HPDE6-E6E7 (cell line): ENCODE results near the gene GRB7.

ENCODE experiments used
- DNase-seq: peaks from one replicate; pipeline ENCODE4 v3.0.0; 2011; ENCODE audit warnings: missing footprints; ENCODE audit errors: extremely low spot score

The GRB7 gene

DNA sequence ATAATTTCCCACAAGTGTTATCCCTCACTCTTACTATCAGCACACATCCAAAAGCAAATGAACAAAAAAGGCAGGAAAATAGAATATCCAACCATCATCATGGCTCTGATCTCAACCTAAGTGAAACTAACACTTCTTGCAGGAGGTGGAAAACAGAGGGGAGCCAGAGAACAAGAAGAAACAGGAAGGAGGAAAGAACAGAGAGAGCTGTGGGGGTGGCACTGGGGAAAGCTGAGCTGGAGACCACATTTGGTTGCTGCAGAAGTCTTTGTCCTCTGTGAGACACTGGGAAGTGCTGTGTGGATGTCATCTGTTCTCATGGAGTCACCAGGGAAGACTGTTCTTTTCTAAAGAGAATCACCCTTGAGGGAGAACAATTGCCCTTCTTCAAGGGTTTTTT is 34.7 kb downstream of the GRB7 start:
- DNase-seq: no peak

DNA sequence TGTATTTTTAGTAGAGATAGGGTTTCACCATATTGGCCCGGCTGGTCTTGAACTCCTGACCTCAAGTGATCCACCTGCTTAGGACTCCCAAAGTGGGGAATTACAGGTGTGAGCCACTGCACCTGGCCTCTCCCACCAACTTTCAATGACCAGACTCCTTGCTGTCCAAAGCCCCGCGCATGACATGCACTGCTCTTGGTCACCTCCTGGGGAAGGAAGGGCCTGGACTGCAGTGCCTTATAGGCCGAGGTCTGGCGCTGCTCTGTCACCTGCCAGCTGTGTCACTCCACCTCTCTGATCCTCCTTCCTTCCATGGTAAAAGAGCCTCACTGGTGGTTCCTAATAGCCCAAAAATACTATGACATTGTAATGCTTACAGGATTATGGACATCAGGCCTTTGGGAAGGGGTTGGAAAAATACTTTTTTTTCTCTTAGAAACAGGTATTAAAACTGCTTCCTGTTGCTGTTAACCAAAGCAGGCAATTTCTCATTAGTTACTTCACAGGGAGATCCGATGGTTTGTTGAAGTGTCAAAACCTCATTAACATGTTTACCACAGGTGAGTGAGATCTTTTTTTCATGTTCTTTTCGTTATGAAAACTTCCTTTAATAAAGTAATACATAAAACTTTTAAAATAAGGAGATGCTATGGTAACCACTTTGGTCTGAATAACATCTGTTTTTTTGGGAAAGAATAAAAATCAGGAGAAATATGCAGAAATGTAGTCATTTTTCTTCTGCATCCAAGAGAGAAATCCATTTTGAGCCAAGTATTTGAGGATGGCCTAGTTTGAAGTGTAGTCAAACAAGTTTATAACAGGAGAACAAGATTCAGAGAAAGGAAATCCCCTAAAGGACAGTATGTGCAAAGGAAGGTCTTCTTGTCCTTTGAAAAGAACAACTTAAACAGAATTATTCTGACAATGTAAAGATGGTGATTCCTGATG is 35.5 kb downstream of the GRB7 start:
- no peak for DNase-seq

DNA sequence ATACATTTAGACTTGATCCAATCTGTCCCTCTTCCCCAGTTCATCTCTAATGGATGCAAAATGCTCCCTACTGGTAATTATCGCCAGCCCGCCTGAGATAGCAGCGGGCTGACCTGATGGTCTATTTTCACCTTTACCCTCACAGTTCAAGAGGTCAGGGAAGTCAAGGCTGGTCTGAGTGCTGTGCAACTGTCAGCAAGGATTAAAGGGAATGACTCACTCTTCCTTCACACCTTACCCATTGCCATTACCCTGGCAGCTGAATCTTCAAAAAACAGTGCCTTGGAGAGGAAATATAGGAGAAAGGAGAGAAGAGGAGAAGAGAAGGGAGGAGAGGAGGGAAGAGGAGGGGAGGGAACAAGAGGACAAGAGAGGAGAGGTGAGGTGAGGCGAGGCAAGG is 36.3 kb downstream of the GRB7 start:
- DNase-seq: no peak

DNA sequence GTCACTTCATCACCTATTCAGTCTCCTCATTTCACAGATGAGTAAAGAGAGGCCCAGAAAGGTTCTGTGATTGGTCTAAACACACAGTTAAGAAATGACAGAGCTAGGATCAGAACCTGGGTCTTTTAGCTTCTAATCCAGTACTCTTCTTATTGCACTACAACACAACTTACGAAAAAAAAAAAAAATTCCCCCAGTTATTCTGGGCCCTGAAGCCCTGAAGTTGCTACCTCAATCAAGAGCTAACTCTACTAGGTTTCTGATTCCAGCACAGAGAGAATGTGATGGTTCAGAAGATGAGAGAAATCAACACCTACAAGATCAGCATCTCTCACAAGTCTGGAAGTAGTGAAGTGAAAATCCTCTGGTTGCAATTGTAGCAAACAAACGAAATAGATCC is 37.3 kb downstream of the GRB7 start:
- no peak for DNase-seq

DNA sequence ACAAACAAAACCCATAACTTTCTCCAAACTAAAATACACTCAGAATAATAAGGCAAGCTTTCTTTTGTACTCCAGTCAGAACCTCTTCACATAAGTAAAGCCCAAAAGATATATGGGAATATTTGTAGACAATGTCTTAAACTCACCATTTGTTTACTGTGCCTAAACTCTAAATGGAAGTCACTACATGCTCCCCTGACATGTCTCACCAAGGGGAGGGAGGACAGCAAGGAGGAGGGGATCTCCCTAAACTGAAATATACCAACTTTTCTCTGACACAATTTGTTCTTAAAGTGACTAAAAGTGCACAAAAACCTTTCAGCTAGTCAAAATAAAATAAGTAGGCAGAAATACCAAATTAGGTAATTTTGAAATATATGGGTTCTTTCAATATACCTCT is 38.5 kb downstream of the GRB7 start:
- DNase-seq: no peak

DNA sequence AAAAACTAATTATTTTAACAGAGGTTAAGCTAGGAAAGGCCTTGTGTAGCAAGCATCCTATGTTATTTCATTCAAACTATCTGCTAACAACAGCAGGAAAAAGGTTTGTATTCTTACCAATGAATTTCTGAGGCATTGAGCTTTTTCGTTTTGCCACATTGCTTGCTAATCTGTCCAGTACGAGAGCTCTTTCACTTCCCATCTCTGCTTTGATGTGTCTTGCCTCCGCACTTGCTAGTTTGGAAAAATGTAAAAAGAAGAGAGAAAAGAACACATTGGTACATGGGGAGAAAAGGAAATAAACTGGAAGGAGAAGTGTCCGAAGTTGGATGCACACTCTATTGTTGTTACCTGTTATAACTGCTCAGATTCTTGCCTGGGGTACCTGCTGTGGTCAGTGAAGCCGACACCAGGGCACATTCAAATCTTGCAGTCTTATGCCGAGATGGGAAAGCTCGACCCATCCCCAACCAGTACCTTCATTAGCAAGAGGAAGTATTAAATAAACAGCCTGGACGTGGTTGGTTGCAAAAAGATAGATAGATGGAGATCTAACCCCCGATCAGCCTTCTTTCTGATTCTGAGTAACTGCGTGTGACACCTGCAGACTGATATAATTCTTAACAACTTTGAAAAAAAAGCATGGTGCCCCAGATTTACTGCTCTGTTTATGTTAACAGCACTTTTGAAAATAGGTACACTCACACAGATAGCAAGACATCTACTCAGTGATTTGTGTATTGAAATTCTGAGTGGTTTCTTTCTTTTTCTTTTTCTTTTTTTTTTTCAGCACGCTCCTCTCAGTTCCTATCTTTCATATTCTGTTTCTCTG is 40.0 kb downstream of the GRB7 start:
- no peak for DNase-seq

DNA sequence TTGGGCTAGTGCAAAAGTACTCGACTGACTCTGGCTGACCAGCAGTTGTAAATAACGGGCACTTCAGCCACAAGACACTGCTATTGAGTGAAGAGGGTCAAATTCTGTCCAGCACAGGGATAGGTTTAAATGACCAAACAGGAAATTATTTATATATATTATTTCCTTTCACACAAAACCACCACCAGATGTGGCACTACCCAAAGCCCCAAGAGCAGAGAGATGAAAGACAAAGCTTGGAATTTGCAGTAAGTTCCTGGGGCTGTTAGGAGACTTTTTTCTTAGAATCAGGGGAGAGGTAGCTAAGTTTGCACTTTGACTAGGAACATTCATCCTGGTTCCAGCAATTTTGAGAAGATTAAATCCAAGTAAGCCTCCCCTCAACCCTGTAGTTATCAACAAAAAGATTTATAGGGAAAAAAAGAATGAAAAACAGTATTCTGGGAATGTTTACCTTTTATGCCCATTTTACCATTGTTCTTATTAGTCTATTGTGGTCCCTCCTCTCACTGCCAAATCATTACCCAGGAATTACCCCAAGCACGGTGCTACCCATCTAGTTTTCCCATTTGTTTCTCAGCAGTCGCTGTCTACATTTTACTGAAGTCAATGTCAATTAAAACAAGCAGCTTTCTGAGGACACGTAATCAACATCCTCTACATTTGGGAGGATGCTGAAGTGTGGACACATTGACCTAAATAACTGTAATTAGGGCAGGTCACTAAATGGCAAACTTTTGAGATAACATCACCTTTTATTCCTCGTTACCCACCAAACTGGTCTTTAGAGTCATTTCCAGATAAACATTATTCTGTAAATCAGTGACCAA is 43.5 kb downstream of the GRB7 start:
- DNase-seq: no peak

DNA sequence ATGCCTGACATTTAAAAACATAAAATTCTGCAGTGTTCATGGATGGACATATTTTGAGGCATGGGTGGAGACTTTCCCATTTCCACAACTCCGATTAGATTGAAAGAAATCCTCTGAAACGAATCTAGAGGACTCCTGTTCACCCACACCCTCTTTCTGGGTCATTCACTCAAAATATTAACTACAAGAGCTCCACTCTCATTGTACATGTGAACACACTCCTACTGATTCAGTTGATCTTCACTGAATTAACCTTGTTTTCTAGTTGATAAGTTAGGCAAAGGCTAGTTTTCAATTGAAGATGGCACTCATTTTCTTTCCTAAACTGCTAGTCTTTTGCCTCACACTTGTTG is 44.1 kb downstream of the GRB7 start:
- no peak for DNase-seq

DNA sequence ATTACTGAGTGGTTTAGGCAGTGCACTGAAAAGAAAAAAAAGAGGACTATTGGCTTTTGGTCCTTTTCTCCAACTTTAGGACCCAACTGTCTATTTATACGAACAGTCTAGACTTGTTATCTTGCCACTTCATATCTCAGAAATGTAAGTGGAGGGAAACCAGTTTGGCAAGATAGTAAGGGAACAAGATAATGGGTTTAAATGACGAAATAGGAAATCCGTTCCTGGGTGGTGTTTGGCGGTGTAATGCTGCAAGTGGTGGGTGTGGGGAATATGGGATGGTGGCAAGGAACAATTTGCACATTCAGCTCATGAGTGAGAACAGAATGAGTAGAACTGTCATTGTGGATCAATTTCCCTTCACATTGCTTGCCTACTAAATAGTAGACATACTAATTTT is 44.7 kb downstream of the GRB7 start:
- DNase-seq: peak; percentile 79

DNA sequence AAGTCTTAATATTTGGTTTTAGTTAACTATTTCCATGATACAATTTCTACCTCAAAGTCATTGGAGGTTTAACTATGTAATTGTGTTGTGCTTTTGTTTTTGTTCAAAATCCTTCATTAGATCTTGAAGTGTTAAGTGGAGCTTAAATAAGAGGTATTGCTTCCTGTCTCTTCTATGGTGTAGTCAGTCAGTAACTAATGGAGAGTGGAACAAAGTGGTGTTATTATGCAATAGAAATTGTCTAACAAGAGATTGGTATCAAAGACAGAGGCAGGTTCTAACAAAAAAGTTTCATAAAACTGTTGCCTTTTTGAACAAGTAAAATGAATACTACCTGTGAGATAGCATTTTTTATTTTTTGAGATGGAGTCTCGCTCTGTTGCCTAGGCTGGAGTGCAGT is 45.2 kb downstream of the GRB7 start:
- DNase-seq: no peak

DNA sequence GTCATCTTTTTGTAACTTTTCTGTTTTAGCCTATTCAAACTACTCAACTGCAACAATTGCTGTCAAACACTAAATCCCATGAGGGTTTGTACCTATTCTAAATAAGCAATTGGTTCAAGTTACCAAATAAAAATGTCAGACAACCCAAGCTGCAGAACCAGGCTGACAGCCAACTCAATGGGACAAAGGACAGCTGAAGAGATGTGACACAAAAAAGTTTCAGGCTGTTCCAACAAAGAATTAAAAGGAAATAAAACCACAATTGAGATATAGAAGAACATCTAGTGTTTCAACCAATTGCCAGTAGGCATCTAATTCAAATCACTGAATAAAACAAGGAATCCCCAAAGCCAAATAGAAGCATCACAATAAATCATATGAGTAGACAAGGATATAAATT is 49.3 kb downstream of the GRB7 start:
- DNase-seq: no peak

DNA sequence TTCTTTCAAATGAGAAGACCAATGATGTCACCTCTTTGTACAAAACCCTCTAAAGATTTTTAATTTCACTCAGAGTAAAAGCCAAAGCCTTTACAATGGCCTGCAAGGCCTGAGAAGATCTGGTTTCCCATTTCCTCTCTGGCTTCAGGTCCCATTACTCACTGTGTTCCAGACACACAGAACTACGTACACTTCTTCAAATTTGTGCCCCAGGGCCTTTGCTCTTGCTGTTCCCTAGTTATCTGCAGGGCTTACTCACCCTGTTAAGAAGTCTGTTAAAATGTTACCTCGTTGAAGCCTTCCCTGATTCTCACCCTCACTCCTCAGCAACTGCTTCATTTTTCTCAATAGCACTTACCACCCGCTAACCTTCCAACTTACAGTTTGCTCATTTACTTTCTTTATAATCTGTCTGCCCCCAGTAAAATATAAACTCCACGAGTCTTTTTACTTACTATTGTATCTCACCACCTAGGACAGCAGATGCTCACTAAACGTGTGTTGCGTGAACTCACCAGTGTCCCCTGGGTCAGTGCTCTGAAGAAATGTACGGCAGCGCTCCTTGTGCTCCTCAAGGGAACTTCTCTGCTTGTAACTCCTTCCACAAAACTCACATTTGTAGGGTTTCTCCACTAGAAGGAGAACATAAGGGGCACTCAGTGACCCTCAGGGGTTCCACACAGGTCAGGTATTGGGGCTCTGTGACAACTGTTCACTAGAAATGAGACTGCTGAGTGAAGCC is 50.2 kb downstream of the GRB7 start:
- DNase-seq: no peak

DNA sequence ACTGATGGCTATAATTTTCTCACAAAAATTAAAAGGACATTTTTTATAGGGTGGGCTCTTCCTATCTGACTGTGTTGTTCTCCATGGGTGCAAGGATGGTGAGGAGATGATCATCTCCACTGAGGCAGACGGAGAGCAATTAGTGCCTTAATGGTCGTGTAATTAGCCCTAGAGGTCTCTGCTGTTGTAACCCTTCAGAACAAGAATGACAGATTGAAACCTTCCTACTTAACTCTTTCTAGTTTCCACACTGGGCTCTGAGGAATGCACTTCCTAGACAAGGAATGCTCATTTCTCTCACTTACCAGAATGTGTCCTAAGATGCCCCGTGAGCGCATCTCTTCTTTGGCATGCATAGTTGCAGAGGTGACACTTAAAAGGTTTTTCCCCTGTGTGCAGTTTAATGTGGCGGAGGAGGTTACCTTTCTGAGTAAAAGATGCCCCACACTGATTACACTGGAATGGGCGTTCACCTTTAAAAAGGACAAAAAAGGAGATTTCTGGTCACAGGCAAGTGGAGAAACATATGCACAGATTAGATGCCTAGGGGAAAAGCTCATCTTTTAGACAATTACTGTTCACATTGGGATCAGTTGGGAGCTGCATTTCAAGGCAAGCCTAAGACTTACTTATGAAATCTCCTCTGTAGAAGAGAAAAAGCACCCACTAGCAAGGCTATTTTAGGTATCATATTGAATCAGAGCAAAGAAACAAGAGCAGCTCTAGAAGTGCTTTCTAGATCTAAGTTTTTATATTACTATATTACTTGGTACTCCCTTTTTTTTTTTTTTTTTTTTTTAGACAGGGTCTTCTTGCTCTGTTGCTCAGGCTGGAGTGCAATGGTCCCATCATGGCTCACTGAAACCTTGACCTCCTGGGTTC is 53.6 kb downstream of the GRB7 start:
- no peak for DNase-seq

DNA sequence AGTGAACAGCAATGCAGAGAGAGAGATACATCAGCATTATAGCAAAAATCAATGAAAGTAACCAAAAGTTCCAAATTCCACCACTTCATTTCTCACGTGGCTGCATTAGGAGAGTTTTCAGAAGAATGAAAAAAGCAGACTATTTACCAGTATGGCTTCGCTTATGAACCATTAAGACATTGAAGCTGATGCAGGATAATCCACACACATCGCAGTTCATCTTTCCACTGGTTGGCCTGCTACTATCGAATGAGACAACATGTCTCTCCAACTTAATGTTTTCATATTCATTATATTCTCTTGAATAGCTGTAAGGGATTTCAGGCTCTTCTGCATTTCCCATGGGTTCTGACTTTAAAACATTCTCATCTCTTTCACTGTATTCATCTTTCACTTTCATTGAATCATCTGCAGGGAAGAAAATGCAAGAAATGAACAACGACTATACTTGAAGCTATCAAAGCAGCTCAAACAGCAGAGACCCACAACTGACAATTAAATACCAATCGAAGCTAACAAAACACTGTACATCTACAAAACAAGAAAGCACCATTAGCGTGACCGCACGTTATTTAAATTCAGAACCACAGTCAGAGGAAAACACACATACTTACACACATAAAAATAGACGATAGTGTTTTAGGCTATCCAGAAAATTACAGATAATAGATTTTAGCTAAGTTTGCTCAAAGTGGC is 54.9 kb downstream of the GRB7 start:
- DNase-seq: no peak

DNA sequence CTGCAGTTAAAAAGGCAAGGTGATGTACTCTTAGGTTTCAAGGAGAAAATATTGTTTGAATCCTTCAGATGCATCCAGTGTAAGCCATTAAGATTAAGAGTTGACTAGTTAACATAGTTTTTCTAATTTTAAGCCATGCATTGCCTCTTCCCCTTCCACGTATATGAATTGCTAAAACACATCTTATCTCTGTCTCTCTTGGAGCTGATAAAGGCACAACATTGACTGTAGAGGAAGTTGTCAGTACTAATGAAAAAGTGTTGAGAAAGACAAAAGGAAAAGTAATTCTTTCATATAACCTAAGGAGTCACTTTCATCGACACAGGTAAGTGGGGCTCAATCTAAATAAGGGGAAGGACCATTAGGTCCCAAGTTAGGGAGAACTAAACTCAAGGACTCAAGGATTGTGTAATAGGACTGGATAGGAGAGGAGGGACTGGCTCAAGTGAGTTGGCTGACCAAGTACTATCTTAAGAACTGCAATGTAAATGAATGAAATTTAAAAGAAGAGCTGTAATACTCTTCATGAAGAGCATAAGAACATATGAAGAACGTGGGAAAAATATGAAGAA is 55.6 kb downstream of the GRB7 start:
- DNase-seq: no peak

DNA sequence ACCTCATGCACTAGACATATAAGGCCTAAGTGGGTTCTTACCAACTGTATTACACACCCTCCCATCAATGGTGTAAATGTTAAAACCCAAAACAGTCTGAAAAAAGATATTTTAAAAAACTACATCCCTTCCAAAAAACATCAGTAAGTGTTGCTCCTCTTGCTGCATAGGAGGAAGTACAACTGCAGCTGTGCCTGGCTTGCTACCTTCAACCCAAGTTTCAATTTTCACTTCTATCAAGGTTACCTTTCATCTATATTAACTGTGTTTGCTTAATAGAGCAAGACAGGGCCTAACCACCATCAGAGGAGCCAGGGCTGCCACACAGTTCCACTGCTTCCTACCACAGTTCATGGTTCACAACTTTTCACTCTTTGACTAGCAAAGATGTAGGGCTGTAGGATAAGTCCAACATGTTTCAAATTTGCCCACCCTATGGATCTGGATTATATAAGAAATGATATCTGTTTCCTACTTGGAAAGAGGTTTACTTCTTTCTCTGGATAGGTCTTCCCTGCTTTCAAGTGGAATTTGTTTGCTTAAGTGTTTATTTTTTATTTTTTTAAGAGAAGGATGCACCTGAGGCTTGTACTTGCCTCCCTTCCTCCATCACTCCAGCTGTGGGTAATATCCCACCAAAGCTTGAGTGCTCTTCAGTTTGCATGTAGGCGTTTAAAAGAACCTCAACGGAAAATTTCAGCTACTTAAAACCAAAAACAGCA is 56.7 kb downstream of the GRB7 start:
- DNase-seq: no peak
